H7 (cell line): Measurements from ENCODE around the gene GRHL3. TPM values are rescaled to one million over a fixed set of nuclear protein-coding genes. Genes with fewer than 3 reads are reported as not detected.
"Not testable (repeated sequence)": the region's sequence is repeated elsewhere in the genome, so short reads cannot be mapped to it uniquely, and the experiment has no call there.

Experiments
- DNase-seq: peaks from one replicate; pipeline ENCODE4 v3.0.0; 2012
- H3K27me3 ChIP-seq: 2 replicates; pipeline ENCODE4 v1.6.0; 2011; ENCODE audit warnings: mild to moderate bottlenecking, low read length; ENCODE audit not compliant: control insufficient read depth, insufficient read depth
- H3K36me3 ChIP-seq: replicated peaks from 2 replicates; pipeline ENCODE4 v1.5.1; 2011; ENCODE audit warnings: low read length; ENCODE audit not compliant: control insufficient read depth, insufficient read depth
- H3K4me3 ChIP-seq: 2 replicates; pipeline ENCODE4 v1.5.1; 2011; ENCODE audit warnings: low read depth, mild to moderate bottlenecking, control low read depth, low read length, moderate library complexity; ENCODE audit not compliant: insufficient read depth
- total RNA-seq: library from RNA; depleted of rRNA; stranded (reverse); fragments of >200 nt; shearing (Covaris generic); gene quantifications from 2 replicates; pipeline ENCODE4 v1.2.3, GENCODE V29; 2014

The GRHL3 gene
- total RNA-seq, 1 experiment from 2014 or later: 0.21 TPM

DNA sequence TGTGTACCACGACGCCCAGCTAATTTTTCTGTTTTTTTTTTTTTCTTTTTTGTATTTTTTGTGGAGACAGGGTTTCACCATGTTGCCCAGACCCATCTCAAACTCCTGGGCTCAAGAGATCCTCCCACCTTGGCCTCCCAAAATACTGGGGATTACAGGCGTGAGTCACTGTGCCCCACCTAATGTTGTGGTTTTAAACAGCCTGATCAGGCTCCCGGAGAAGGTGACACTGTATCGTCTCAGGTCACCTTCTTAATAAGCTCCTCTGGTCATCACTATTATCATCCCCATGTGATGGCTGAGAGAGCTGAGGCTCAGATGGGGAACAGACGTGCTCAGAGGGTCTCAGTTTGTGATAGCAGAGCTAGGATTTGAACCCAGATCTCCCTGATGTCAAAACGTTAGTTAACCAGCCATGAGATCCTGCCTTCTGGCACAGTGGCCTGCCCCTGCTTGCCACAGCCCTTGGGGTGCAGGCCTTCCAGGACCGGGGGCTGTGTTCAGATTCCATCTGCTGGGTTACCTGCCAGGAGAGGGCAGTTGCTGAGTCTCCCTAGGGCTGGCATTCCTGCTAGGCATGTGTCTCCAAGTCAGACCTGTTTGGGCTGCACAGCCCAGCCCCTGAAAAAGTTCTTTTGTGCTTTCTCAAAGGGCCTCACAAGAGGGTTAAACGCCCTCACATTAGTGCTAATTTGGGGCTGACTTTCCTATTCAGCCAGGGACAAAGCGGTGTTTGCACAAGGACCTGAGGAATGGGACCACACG lies 32.7 kb upstream of the GRHL3 start:
- Histone ChIP-seq H3K36me3 (no peaks in the 10 kb centered on the region), H3K27me3 (no peaks in the 10 kb centered on the region), H3K4me3 (no peak overlapping the region)
- peak; percentile 72 for DNase-seq

DNA sequence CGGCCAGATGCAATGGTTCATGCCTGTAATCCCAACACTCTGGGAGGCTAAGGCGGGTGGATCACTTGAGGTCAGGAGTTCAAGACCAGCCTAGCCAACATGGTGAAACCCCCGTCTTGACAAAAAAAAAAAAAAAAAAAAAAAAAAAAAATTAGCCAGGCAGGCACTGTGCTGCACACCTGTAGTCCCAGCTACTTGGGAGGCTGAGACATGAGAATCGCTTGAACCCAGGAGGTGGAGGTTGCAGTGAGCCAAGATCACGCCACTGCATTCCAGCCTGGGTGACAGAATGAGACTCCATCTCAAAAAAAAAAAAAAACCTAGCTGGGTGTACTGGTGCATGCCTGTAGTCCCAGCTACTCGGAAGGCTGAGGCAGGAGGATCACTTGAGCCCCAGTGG lies 31.4 kb upstream of the GRHL3 start:
- H3K4me3 ChIP-seq, H3K36me3 ChIP-seq, H3K27me3 ChIP-seq, DNase-seq: not testable (repeated sequence)

DNA sequence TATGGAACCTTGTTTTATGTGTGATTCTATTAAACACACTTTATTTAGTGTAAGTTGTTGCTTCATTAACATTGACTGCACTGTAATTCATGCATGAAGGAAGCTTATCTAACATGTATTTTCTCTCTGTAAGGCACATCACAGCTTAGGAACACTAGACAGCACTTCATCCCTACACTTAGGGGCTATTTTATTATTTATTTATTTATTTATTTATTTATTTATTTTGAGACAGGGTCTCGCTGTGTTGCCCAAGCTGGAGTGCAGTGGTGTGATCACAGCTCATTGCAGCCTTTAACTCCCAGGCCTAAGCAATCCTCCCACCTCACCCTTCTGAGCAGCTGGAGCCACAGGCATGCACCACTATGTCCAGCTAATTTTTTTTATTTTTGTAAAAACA lies 30.7 kb upstream of the GRHL3 start:
- Histone ChIP-seq H3K4me3 (no peak overlapping the region), H3K36me3 (no peaks in the 10 kb centered on the region), H3K27me3 (no peaks in the 10 kb centered on the region)
- no peak for DNase-seq

DNA sequence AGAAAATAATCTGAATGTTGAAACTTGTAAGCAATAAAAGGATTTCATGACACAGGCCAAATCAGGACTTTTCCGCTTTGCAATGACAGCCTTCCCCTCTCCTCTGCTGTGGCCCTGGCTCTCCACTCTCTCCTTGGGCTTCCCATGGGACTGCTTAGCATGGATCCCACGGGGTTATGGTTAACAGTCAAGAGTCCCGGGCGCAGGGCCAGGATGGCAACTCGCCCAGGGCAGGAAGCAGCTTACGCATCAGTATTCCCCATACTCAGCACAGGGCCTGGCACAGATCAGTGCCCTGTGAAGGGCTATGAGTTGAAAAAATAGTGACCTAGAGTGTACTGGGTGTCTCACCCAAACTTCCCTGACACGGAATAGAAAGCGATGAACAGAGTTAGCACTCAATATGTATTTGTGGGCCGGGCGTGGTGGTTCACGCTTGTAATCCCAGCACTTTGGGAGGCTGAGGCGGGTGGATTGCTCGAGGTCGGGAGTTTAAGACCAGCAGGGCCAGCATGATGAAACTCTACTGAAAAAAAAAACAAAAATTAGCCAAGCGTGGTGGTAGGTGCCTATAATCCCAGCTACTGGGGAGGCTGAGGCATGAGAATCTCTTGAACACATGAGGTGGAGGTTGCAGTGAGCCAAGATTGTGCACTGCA lies 29.1 kb upstream of the GRHL3 start:
- no peak overlapping the region for H3K4me3 ChIP-seq
- no peaks in the 10 kb centered on the region for H3K27me3 ChIP-seq
- H3K36me3 ChIP-seq: no peaks in the 10 kb centered on the region
- DNase-seq: no peak

DNA sequence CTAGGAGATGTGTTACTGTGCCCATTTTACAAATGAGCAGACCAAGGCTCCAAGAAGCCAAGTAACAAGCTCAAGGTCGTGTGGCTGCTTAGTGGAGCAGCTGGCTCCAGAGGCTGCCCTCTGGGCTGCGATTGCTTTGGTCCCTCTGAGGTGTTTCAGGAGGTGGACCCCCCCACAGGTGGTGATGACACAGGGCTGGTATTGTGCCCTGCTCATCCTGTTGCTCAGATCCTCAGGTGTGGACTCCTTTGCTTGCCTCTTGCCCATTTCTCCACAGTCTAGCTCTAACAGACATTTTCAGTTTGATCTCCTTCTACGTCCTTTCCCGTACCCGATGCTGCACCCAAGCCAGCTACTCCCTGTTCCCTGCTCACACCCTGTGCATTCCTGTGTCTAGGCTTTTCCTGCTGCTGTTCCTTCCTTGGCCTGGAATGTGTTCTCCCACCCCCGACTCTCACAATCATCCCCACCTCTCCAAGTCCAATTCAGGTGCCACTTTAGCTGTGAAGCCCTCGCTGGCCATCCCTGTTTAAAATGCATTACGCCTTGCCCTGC lies 28.1 kb upstream of the GRHL3 start:
- no peaks in the 10 kb centered on the region for H3K36me3 ChIP-seq
- no peak overlapping the region for H3K4me3 ChIP-seq
- DNase-seq: no peak
- H3K27me3 ChIP-seq: no peaks in the 10 kb centered on the region

DNA sequence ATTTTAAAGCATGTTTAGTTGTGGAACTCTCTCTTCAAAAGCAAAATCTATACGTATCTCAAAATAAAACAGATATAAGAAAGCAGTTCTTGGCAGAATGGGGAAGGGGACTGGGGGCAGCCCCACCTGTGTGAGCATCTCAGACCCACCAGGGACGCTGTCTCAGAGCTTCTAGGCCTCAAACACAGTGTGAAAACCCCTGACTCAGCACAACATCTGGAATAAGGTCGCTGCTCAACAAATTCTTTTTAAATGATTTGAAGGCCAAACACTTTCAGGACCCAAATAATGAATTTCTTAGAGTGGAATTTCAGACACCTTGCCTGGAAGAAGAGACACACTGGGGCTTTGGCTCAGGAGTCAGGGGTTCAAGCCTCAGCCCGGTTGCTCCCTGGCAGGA lies 27.1 kb upstream of the GRHL3 start:
- no peaks in the 10 kb centered on the region for H3K27me3 ChIP-seq
- no peak overlapping the region for H3K4me3 ChIP-seq
- DNase-seq: no peak
- no peaks in the 10 kb centered on the region for H3K36me3 ChIP-seq

DNA sequence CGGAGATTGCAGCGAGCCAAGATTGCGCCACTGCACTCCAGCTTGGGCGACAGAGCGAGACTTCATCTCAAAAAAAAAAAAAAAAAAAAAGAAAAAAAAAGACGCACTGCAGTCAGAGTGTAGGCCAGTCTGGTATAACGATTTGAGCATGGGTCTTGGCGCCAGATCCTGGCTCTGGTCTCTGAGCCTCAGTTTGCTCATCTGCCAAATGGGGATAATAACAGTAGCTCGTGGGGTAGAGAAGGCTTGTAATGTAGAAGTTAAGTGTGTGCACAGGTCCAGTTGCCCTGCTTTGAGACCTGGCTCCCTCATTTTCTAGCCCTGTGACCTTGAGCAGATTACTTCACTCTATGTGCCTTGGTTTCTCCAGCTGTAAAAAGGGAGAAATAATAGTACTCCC lies 26.3 kb upstream of the GRHL3 start:
- Histone ChIP-seq H3K4me3 (no peak overlapping the region), H3K27me3 (no peaks in the 10 kb centered on the region), H3K36me3 (no peaks in the 10 kb centered on the region)
- DNase-seq: no peak

DNA sequence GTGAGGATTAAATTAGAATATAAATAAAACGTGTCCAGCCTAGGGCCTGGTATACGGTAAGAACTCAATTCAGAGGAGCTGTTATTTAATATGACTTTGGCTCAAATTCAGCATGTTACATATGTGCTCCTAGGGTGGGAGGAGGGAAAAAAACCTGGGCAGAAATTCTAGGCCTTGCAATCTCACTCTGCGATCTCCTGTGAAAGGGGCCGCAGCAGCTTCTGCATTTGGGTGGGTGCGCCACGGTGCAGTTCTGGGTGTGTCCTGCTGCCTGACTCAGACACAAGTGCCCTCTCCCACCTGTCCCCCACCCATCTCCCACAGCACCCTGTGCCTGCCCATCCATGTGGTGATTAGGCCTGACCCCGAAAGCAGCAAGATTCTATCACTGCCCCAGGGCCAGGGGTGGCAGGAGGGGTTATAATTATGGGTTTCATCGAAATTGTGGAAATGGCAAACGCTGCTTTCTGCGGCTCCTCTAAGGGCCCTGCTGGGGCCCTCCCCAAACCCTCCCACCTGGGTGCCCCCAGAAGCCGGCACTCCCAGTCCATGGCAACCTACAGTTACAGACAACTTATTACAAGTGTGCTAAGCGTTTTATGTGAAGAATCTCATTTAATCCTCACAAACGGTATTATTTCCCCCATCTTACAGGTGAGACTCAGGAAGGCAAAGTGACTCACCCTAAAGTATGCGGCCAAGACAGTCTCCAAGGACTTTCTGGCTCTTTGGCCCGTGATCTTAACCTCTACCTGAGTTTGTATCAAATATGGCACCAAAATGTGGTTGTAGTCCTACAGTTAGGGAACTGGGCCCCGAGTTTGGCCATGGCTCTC lies 25.5 kb upstream of the GRHL3 start:
- no peaks in the 10 kb centered on the region for H3K27me3 ChIP-seq
- no peak overlapping the region for H3K4me3 ChIP-seq
- DNase-seq: no peak
- no peaks in the 10 kb centered on the region for H3K36me3 ChIP-seq

DNA sequence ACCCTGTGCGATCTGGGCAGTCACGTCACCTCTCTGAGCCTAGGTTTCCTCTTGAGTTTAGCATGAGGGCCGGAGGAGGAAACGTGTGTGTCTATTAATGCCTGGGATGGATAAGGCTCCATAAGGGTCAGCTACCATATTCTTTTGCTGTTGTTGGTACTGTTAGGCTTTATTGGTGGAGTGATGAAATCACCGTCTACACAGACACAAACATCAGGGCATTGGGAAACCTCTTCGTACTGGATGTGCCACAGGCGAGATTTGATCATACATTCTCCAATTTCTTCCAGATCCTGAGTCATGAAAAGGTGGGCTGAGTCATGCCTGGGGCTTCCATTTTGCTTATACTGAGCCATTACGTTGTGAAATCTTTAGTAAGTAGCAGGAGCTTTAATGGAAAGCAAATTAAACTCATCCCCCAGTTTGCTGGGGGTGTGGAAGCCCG lies 24.9 kb upstream of the GRHL3 start:
- Histone ChIP-seq H3K4me3 (no peak overlapping the region), H3K36me3 (no peaks in the 10 kb centered on the region), H3K27me3 (no peaks in the 10 kb centered on the region)
- no peak for DNase-seq

DNA sequence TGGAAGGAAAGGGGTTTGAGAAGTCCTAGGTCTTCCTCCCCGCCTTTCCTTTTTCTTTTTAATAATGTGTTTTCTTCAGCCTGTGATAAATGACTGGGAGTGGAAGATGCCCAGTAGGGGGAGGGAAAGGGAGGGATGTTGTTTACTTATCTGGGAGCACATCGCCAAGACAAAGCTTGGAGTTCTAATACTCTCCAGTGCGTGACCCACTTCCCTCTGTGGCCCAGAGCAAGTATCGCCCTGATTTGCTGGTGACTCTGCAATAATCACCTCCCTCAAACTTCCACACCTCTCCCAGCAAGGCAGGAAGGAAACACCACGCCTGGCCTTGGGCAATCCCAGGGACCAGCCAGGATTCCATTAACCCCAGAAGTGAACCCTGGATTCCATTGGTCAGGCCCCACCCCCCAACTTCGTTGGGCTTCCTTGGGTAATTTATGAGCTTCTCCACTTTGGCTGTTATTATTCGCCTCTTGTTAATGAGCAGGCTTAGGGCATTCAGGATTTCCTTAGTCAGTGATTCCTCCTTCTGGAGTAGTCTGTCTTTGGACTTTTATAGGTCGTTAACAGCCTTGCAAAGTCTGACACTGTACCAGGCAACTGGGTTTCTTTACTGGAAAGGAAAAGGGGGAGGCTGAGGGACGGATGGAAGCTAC lies 24.3 kb upstream of the GRHL3 start:
- Histone ChIP-seq H3K4me3 (no peak overlapping the region), H3K27me3 (no peaks in the 10 kb centered on the region), H3K36me3 (no peaks in the 10 kb centered on the region)
- peak; percentile 53 for DNase-seq

DNA sequence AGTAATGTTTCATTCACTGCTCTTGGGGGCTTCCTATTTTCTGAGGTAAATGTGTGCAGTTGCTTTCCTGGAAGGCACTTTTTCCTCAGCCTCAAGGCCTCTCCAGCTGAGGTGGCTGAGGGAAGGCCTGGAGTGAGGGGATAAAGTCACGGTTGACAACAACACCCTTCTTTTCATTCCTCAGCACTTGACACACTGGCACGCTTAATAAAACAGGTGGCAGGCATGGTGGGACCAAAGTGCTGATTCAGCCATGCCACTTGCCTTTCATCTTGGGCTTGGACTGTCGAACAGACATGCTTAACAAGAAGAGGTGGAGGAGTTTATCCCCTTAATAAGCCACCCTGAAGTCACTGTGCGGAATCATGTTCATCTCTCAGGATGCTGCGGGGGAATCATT lies 23.6 kb upstream of the GRHL3 start:
- DNase-seq: no peak
- H3K4me3 ChIP-seq: no peak overlapping the region
- no peaks in the 10 kb centered on the region for H3K27me3 ChIP-seq
- H3K36me3 ChIP-seq: no peaks in the 10 kb centered on the region

DNA sequence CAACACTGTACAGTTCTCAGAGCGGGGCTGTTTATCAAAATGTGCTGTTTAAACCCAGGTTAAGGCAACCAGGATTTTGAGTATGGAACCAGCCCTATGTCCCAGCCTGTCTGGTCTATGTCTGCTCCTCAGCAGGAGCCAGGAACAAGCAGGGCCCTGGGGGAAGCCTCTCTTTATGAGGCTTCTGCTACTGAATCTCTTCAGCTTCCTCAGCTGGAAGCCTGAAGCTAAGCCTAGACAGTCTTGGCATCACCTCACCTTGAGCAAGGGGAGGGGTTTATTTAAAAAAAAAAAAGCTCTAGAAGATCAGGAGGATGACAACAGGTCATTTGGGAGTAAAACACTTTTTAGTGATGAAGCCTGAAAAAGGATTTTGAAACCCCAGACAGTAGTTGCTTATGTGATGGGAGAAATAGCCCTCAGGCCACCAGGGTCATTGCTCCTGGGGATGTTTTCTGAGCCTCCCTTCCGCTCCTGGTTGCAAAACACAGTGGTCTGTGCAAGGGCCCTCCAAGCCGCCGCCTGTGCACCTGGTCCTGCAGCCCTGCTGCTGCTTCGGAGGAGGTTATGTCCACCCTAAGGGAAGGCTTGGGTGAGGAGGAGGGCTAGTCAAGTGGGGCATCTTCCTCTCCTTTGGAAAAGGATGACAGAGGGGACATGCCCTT lies 21.8 kb upstream of the GRHL3 start:
- H3K36me3 ChIP-seq: no peaks in the 10 kb centered on the region
- no peak for DNase-seq

DNA sequence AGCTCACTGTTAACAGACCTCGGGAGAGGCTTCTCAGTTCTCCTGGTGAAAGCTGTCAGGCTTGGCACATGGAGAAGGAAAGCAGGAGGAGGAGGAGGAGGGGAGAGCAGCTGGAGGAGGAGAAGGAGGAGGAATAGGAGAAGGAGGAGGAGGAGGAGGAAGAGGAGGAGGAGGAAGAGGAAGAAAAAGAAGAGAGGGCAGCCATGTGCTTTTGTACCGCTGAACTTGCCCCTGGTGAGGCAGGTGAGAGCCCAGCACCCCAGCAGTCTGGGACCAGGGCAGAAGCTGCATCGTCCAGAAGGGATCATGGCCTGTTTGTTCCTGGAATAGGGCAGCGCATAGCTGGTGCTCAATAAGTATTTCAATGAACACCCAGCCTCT lies 21.3 kb upstream of the GRHL3 start:
- Histone ChIP-seq H3K27me3 (no peaks in the 10 kb centered on the region), H3K4me3 (no peak overlapping the region), H3K36me3 (no peaks in the 10 kb centered on the region)
- DNase-seq: no peak

More for the DNA sequence above, 21.8 kb upstream of the GRHL3 start:
- Histone ChIP-seq H3K4me3 (no peak overlapping the region), H3K27me3 (no peaks in the 10 kb centered on the region)

DNA sequence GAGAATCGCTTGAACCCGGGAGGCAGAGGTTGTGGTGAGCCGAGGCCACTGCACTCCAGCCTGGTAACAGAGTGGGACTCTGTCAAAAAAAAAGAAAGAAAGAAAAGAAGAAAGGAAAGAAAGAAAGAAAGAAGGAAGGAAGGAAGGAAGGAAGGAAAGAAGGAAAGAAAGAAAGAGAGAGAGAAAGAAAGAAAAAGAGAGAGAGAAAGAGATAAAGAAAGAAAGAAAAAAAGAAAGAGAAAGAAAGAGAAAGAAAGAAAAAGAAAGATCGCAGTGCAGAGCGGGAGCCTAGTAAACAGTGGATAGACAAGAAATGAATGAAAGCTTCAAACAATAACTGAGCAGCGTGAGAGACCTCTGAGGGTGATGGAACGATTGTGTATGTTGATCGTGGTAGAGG lies 20.6 kb upstream of the GRHL3 start:
- no peaks in the 10 kb centered on the region for H3K27me3 ChIP-seq
- no peak for DNase-seq
- H3K36me3 ChIP-seq: no peaks in the 10 kb centered on the region
- no peak overlapping the region for H3K4me3 ChIP-seq
